Coronary artery (tissue), 2 donors: ENCODE results near the gene IL17B.

Experiments used
- DNase-seq: peaks from one replicate; pipeline ENCODE4 v3.0.0-alpha.2; 2017; ENCODE audit warnings: low spot score
- H3K27ac ChIP-seq, 2 donors: fragments of 200-600 bp; sonication (generic); one replicate each; pipeline ENCODE4 v1.5.1; 2016 to 2019
- H3K4me3 ChIP-seq: fragments of 200-600 bp; sonication (generic); 2 replicates; pipeline ENCODE4 v1.5.1; 2016; ENCODE audit warnings: mild to moderate bottlenecking, moderate library complexity
- TF ChIP-seq, protein P1 (sequence below): fragments of 200-600 bp; sonication (generic); IDR thresholded peaks from one replicate; pipeline ENCODE4 v1.5.1; 2019; ENCODE audit warnings: antibody characterized with exemption

IL17B gene

DNA sequence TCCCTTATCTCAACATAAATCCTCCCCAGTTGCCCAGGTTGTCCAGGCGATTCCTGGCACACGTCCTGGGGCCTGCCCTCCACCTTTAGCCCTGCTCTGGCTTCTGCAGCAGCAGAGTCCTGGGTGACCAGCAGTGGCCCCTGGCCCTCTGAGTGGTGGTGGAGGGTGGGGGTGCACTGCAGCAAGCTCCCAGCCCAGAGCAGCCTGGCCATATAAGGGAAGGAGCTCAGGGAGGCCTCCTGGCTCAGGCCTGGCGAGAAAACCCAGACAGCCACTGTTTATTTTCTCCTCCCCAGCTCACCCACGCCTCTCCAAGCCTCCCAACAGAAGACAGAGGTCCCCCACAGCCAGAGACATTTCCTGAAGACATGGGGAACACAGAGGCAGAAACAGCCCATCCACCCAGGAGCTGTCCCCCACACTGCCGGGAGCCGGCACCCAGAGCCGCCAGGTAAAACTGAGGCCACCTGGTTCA lies 44.7 kb upstream of the IL17B start:
- TF ChIP-seq, protein P1, sequence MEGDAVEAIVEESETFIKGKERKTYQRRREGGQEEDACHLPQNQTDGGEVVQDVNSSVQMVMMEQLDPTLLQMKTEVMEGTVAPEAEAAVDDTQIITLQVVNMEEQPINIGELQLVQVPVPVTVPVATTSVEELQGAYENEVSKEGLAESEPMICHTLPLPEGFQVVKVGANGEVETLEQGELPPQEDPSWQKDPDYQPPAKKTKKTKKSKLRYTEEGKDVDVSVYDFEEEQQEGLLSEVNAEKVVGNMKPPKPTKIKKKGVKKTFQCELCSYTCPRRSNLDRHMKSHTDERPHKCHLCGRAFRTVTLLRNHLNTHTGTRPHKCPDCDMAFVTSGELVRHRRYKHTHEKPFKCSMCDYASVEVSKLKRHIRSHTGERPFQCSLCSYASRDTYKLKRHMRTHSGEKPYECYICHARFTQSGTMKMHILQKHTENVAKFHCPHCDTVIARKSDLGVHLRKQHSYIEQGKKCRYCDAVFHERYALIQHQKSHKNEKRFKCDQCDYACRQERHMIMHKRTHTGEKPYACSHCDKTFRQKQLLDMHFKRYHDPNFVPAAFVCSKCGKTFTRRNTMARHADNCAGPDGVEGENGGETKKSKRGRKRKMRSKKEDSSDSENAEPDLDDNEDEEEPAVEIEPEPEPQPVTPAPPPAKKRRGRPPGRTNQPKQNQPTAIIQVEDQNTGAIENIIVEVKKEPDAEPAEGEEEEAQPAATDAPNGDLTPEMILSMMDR = no peak
- Histone ChIP-seq H3K27ac (peak overlapping the region; percentile 94 to 95), H3K4me3 (peak overlapping the region; percentile 85)
- DNase-seq = no peak

DNA sequence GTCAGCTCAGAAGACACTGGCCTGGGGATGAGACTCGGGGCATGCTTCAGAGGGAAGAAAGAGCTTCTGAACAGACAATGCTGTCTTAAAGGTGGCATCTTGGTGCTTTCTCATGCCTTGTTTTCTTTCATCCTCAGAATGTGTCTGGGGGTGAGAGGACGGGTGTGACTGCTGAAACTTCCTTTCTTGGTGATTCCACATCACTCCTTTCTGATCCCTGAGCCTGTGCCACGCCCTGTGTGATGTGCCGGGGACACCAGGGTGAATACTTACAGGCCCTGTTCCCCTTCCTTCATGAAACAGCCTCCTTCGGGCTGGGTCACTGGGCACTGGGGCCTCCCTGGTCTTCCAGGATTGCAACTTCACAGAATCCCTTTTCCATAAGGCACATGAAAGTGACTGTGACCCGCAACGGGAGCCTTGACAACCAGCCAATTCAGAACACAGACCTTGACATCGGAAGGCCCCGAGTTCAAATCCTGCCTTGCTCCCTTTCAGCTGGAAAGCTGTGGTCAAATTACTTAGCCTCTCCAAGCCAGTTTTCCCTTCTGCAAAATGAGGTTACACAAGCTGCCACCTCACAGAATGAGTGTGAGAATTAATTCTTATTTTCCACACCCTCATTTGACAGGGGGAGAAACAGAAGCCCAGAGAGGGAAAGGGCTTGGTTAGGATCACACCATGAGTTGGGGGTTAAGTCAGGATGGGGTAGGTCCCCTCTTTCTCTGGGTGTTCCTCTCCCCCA lies 44.1 kb upstream of the IL17B start:
- H3K4me3 ChIP-seq = peak overlapping the region; percentile 85
- peak overlapping the region; percentile 94 to 95 for H3K27ac ChIP-seq
- TF ChIP-seq, protein P1 = no peak
- no peak for DNase-seq

DNA sequence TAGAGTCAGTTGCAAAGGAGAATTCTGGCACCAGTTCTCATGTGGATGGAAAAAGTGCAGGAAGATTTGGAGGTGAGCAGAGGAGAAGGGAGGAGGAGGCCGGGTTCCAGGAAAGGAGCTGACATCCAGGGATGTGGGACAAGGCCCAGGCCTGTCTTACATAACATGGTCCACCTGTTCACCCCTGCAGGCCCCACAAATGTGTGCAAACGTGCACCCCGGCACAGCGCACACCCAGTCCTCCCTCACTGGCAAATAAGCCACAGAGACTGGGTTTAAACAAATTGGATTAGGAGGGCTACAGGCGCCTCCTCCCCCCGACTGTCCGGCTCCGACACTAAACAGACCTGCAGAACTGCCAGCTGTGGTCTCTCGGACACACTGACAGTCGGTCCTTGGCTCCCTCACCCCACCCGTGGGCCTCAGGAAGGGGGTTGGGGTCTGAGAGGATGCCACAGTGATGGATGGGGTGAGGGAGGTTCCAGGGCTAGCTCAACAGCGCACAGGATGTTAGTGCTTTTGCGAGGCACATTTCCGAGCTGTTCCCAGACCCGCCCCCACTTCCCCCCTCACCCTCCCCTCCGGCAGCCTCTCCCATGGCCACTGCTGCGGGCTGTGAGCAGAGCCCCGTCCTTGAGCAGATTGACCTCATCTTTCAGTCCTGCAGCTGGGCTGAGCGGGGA lies 43.4 kb upstream of the IL17B start:
- Histone ChIP-seq H3K4me3 (peak overlapping the region; percentile 85), H3K27ac (peak overlapping the region; percentile 94 to 95)
- DNase-seq = no peak
- TF ChIP-seq, protein P1 = no peak

GRCh38 chr5:149421834-149422233 lies 42.7 kb upstream of the IL17B start:
- TF ChIP-seq, protein P1 = no peak
- peak overlapping the region; percentile 94 to 95 for H3K27ac ChIP-seq
- peak overlapping the region; percentile 85 for H3K4me3 ChIP-seq
- DNase-seq = no peak

DNA sequence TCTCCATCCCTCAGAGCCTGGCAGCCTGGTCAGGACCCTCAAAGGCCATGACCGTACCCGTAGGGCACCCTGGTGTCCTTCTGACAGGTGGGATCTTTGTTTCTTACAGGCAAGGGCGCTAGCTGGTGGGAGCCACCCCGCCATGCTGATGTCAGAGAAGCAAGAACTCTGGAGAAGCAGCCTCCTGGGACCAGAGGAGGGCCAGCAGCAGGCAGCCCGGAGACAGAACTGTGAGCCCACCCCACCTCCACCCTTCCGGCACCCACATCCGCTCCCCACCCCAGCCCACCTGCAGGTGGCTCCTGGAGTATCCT lies 42.2 kb upstream of the IL17B start:
- Histone ChIP-seq H3K27ac (peak overlapping the region; percentile 94 to 95), H3K4me3 (peak overlapping the region; percentile 85)
- DNase-seq = no peak
- TF ChIP-seq, protein P1 = no peak

GRCh38 chr5:149420545-149421371 lies 41.7 kb upstream of the IL17B start:
- Histone ChIP-seq H3K4me3 (peak overlapping the region; percentile 85), H3K27ac (peak overlapping the region; percentile 94 to 95)
- peak; percentile 86 for DNase-seq
- TF ChIP-seq, protein P1 = no peak
